Cardiac fibroblast (primary cell): ENCODE measurements around the gene ICA1.

Experiments used
- DNase-seq, 2 donors: peaks; one replicate each; pipeline versions ENCODE4 v3.0.0 to v3.0.0-alpha.2; 2010; ENCODE audit warnings: low read depth in 2 of 2
- H3K4me3 ChIP-seq, 2 donors: replicated peaks in 1 of 2; 1 replicate in 1 of 2; 2 replicates in 1 of 2; pipeline ENCODE4 v1.5.1; 2011; ENCODE audit warnings: low read depth in 2 of 2, low read length in 2 of 2, mild to moderate bottlenecking in 2 of 2, moderate library complexity in 1 of 2
- CTCF ChIP-seq: IDR thresholded peaks from one replicate; pipeline ENCODE4 v1.5.1; 2011; ENCODE audit warnings: low read depth, mild to moderate bottlenecking, low read length, inconsistent platforms

The ICA1 gene

GRCh38 chr7:8117195-8117594, 144.8 kb downstream of the ICA1 start:
- DNase-seq, result peak in 1 of 2 donors; percentile 2
- no peak overlapping the region for H3K4me3 ChIP-seq
- no peak for TF ChIP-seq CTCF

- TF ChIP-seq CTCF, result no peak
- DNase-seq, result no peak
- no peak overlapping the region for H3K4me3 ChIP-seq
Measured at GRCh38 chr7:8115547-8116402, 146.2 kb downstream of the ICA1 start.

- TF ChIP-seq CTCF, result no peak
- no peak for DNase-seq
- H3K4me3 ChIP-seq, result no peak overlapping the region
Measured at GRCh38 chr7:8114175-8114574, 147.8 kb downstream of the ICA1 start.

GRCh38 chr7:8113184-8113583, 148.8 kb downstream of the ICA1 start:
- no peak for DNase-seq
- H3K4me3 ChIP-seq, result no peak overlapping the region
- TF ChIP-seq CTCF, result no peak

- no peak overlapping the region for H3K4me3 ChIP-seq
- no peak for TF ChIP-seq CTCF
- DNase-seq, result no peak
Measured at GRCh38 chr7:8112685-8113084, 149.3 kb downstream of the ICA1 start.

- no peak overlapping the region for H3K4me3 ChIP-seq
- no peak for DNase-seq
- no peak for TF ChIP-seq CTCF
Measured at GRCh38 chr7:8111282-8111960, 150.5 kb downstream of the ICA1 start.
